SK-N-SH (cell line): ENCODE data around the gene RHOG. TPM values are rescaled to one million over a fixed set of nuclear protein-coding genes. Genes with fewer than 3 reads are reported as not detected.

Experiments
- CTCF ChIA-PET: fragments of 300-600, 350-600 bp; formaldehyde crosslinking; extraction: SDS; loops from one replicate; lab custom pipeline; 2021; lab: Yijun Ruan, JAX
- POLR2A ChIA-PET: fragments of 350-600 bp; sonication (Branson Sonifier 250); formaldehyde crosslinking; extraction: SDS; loops from one replicate; lab custom pipeline; 2020; ENCODE audit warnings: antibody characterized with exemption, inconsistent platforms; lab: Yijun Ruan, JAX
- DNase-seq: peaks from one replicate; pipeline ENCODE4 v3.0.0; 2012
- H2AFZ ChIP-seq: fragments of 200-600 bp; sonication (generic); 2 replicates; pipeline ENCODE4 v1.8.1; 2016; ENCODE audit warnings: antibody characterized with exemption, mild to moderate bottlenecking, low read depth
- H3F3A ChIP-seq: fragments of 200-600 bp; sonication (generic); replicated peaks from 2 replicates; pipeline ENCODE3; 2016; ENCODE audit warnings: antibody characterized with exemption, mild to moderate bottlenecking; ENCODE audit not compliant: insufficient read depth
- H3K27ac ChIP-seq, 2 experiments: fragments of 200-500 bp in 1 of 2; fragments of 200-600 bp in 1 of 2; sonication (Bioruptor generic) in 1 of 2; sonication (generic), shearing (Covaris generic) in 1 of 2; 2 replicates each; pipeline versions ENCODE4 v1.5.1 to v1.6.1; 2014 to 2016; ENCODE audit warnings: low read depth in 2 of 2, inconsistent platforms in 1 of 2, low read length in 1 of 2, mild to moderate bottlenecking in 1 of 2, mixed read lengths in 1 of 2
- H3K27me3 ChIP-seq: fragments of 200-600 bp; sonication (generic), shearing (Covaris generic); 2 replicates; pipeline ENCODE4 v1.6.1; 2016; ENCODE audit warnings: mixed run types; ENCODE audit not compliant: insufficient read depth
- H3K36me3 ChIP-seq, 2 experiments: fragments of 200-500 bp in 1 of 2; fragments of 200-600 bp in 1 of 2; sonication (Bioruptor generic) in 1 of 2; sonication (generic) in 1 of 2; replicated peaks in 1 of 2; 2 replicates each; pipeline versions ENCODE3 to v1.5.1; 2014 to 2016; ENCODE audit warnings: low read length in 1 of 2, mild to moderate bottlenecking in 1 of 2; ENCODE audit not compliant: insufficient read depth in 2 of 2, control insufficient read depth in 1 of 2
- H3K4me1 ChIP-seq, 2 experiments: fragments of 200-500 bp in 1 of 2; fragments of 200-600 bp in 1 of 2; sonication (Bioruptor generic) in 1 of 2; sonication (generic), shearing (Covaris generic) in 1 of 2; 2 replicates each; pipeline versions ENCODE4 v1.5.1 to v1.6.1; 2014 to 2016; ENCODE audit warnings: low read depth in 1 of 2, low read length in 1 of 2, mixed run types in 1 of 2; ENCODE audit not compliant: insufficient read depth in 2 of 2, control insufficient read depth in 1 of 2
- H3K4me2 ChIP-seq: fragments of 200-600 bp; sonication (generic), shearing (Covaris generic); 2 replicates; pipeline ENCODE4 v1.6.1; 2017; ENCODE audit warnings: mixed run types
- H3K4me3 ChIP-seq, 2 experiments: fragments of 200-500 bp in 1 of 2; fragments of 200-600 bp in 1 of 2; sonication (Bioruptor generic) in 1 of 2; sonication (generic), shearing (Covaris generic) in 1 of 2; 2 replicates each; pipeline versions ENCODE4 v1.5.1 to v1.8.1; 2014 to 2016; ENCODE audit warnings: low read depth in 2 of 2, inconsistent platforms in 1 of 2, low read length in 1 of 2, mild to moderate bottlenecking in 1 of 2, mixed read lengths in 1 of 2, moderate library complexity in 1 of 2
- H3K79me2 ChIP-seq: fragments of 200-600 bp; sonication (generic); 2 replicates; pipeline ENCODE4 v1.8.1; 2017; ENCODE audit warnings: mild to moderate bottlenecking; ENCODE audit not compliant: insufficient read depth
- H3K9ac ChIP-seq: fragments of 200-600 bp; sonication (generic); 2 replicates; pipeline ENCODE4 v1.6.1; 2017; ENCODE audit warnings: mixed run types
- H3K9me2 ChIP-seq: fragments of 200-600 bp; sonication (generic); 2 replicates; pipeline ENCODE4 v1.6.1; 2017; ENCODE audit warnings: mixed run types
- H3K9me3 ChIP-seq: fragments of 200-600 bp; sonication (generic); 2 replicates; pipeline ENCODE4 v1.6.1; 2017; ENCODE audit warnings: mixed run types, mild to moderate bottlenecking, moderate library complexity
- H4K20me1 ChIP-seq: fragments of 200-600 bp; sonication (generic); 2 replicates; pipeline ENCODE4 v1.6.1; 2017; ENCODE audit warnings: mild to moderate bottlenecking, mixed run types; ENCODE audit not compliant: insufficient read depth
- CHD2 ChIP-seq: fragments of 150-350 bp; IDR thresholded peaks from 2 replicates; pipeline ENCODE4 v1.6.1; 2018; ENCODE audit warnings: low read length; ENCODE audit not compliant: partially characterized antibody
- CTCF ChIP-seq: fragments of 200-600 bp; sonication (generic); IDR thresholded peaks from 2 replicates; pipeline ENCODE4 v1.6.1; 2017; ENCODE audit warnings: antibody characterized with exemption, mild to moderate bottlenecking, moderate library complexity
- FOXJ3 ChIP-seq: sonication (generic); formaldehyde crosslinking; IDR thresholded peaks from 2 replicates; pipeline ENCODE4 v1.5.1; 2020; ENCODE audit warnings: mild to moderate bottlenecking, missing genetic modification reagents
- JUND ChIP-seq: IDR thresholded peaks from 2 replicates; pipeline ENCODE4 v1.4.0; 2012
- MEF2A ChIP-seq: IDR thresholded peaks from 2 replicates; pipeline ENCODE4 v1.4.0; 2012; ENCODE audit warnings: low read depth, borderline replicate concordance
- RAD21 ChIP-seq: IDR thresholded peaks from 2 replicates; pipeline ENCODE4 v1.6.1; 2012; ENCODE audit warnings: mild to moderate bottlenecking, low read length
- RFX5 ChIP-seq: IDR thresholded peaks from 2 replicates; pipeline ENCODE4 v1.6.1; 2012; ENCODE audit warnings: mild to moderate bottlenecking, improper control_type of control experiment, low read length
- RXRA ChIP-seq: IDR thresholded peaks from 2 replicates; pipeline ENCODE4 v1.4.0; 2012; ENCODE audit warnings: low read depth, mild to moderate bottlenecking, borderline replicate concordance
- SIN3A ChIP-seq: IDR thresholded peaks from 2 replicates; pipeline ENCODE4 v1.6.1; 2012; ENCODE audit warnings: low read depth, mild to moderate bottlenecking, low read length, moderate library complexity, borderline replicate concordance
- TAF1 ChIP-seq: IDR thresholded peaks from 2 replicates; pipeline ENCODE4 v1.6.1; 2012; ENCODE audit warnings: low read depth, mild to moderate bottlenecking, low read length, moderate library complexity, borderline replicate concordance
- TEAD4 ChIP-seq: IDR thresholded peaks from 2 replicates; pipeline ENCODE4 v1.4.0; 2012; ENCODE audit warnings: mild to moderate bottlenecking, borderline replicate concordance; ENCODE audit not compliant: insufficient read depth
- USF1 ChIP-seq: IDR thresholded peaks from 2 replicates; pipeline ENCODE4 v1.4.0; 2012; ENCODE audit warnings: low read depth, borderline replicate concordance
- YY1 ChIP-seq: IDR thresholded peaks from 2 replicates; pipeline ENCODE4 v1.4.0; 2012; ENCODE audit warnings: low read depth, mild to moderate bottlenecking
- WGBS: methylation state at CpG from one replicate; pipeline ENCODE4 v1.1.6; 2017; ENCODE audit warnings: low lambda C conversion rate; 5-methylcytosine and 5-hydroxymethylcytosine counted together
- polyA plus RNA-seq, 3 experiments: library from polyadenylated mRNA; depleted of rRNA; stranded (reverse); fragments of >200 nt; gene quantifications; 2 replicates each; pipeline ENCODE4 v1.2.3, GENCODE V29; 2012
- TF ChIP-seq, protein P1 (sequence below): IDR thresholded peaks from 2 replicates; pipeline ENCODE4 v1.4.0; 2012; ENCODE audit warnings: low read depth, borderline replicate concordance
- TF ChIP-seq, protein P2 (sequence below): fragments of 150-350 bp; IDR thresholded peaks from 2 replicates; pipeline ENCODE4 v1.6.1; 2017; ENCODE audit warnings: antibody characterized with exemption, low read length, low read depth, borderline replicate concordance
- TF ChIP-seq, protein P3 (sequence below): fragments of 150-350 bp; IDR thresholded peaks from 2 replicates; pipeline ENCODE4 v1.6.1; 2016; ENCODE audit warnings: mild to moderate bottlenecking, low read depth, low read length
- TF ChIP-seq, protein P4 (sequence below): IDR thresholded peaks from 2 replicates; pipeline ENCODE4 v1.6.1; 2012; ENCODE audit warnings: mild to moderate bottlenecking, low read depth, low read length, moderate library complexity

The RHOG gene
- polyA plus RNA-seq, 1 of the 3 experiments (the other 2 are of a cell fraction), result 73.7 TPM

DNA sequence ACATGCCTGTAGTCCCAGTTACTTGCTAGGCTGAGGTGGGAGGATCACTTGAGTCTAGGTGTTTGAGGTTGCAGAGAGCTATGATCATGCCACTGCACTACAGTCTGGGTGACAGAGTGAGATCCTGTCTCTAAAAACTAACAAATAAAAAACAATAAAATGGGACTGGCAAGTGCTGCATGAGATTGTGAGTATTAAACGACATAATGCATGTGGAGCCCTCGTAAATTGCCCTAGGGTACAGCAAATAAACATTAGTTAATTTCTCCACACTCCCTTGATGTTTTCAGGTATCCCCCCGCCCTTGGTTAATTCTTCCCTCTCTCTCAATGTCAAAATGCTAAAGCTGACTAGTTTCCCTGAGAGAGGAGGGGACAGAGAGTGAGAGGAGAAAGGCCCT is 4.9 kb upstream of the RHOG start:
- peaks cover 4% of the 10 kb centered on the region for H3F3A ChIP-seq
- no peak for DNase-seq
- no peaks in the 10 kb centered on the region for H3K9me2 ChIP-seq
- H3K79me2 ChIP-seq, result peaks cover 7% of the 10 kb centered on the region
- H3K27ac ChIP-seq, result no peak overlapping the region
- H3K9me3 ChIP-seq, result no peaks in the 10 kb centered on the region
- no peak overlapping the region for H2AFZ ChIP-seq
- no peaks in the 10 kb centered on the region for H3K36me3 ChIP-seq
- H3K4me3 ChIP-seq, result no peak overlapping the region
- TF ChIP-seq RXRA, result no peak
- TF ChIP-seq TEAD4, result no peak
- no peak for TF ChIP-seq CTCF
- TF ChIP-seq, protein P1, sequence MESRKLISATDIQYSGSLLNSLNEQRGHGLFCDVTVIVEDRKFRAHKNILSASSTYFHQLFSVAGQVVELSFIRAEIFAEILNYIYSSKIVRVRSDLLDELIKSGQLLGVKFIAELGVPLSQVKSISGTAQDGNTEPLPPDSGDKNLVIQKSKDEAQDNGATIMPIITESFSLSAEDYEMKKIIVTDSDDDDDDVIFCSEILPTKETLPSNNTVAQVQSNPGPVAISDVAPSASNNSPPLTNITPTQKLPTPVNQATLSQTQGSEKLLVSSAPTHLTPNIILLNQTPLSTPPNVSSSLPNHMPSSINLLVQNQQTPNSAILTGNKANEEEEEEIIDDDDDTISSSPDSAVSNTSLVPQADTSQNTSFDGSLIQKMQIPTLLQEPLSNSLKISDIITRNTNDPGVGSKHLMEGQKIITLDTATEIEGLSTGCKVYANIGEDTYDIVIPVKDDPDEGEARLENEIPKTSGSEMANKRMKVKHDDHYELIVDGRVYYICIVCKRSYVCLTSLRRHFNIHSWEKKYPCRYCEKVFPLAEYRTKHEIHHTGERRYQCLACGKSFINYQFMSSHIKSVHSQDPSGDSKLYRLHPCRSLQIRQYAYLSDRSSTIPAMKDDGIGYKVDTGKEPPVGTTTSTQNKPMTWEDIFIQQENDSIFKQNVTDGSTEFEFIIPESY, result no peak
- TF ChIP-seq, all 33 proteins: peak for 0
- ChIA-PET CTCF (interaction anchor here (0.9 to 18.6 kb wide), 3 partner anchors 6 to 224 kb away, joined by 3 to 636 read pairs (median 134); partner anchors contain the start of gene STIM1), POLR2A (no interaction called here)
- Histone ChIP-seq H3K9ac (no peak overlapping the region), H3K4me2 (no peak overlapping the region), H3K27me3 (no peaks in the 10 kb centered on the region), H4K20me1 (no peaks in the 10 kb centered on the region), H3K4me1 (no peaks in the 10 kb centered on the region)
- 79% methylated on average over 3 of the region's 3 CpGs for WGBS

DNA sequence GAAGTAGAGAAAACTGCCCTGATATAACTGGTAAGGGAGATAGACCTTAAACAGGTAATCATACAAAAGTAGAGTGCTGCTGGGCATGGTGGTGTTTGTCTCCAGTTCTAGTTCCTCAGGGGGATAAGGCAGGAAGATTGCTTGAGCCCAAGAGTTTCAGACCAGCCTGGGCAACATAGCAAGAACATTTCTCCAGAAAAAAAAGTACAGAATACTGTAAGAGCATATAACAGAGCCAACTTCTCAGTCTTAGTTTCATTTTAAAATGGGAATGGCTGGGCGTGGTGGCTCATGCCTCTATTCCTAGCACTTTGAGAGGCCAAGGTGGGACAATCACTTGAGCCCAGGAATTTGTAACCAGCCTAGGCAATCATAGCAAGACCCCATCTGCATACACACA is 4.5 kb upstream of the RHOG start:
- CTCF ChIA-PET, result interaction anchor here (0.9 to 18.6 kb wide), 3 partner anchors 7 to 224 kb away, joined by 3 to 636 read pairs (median 134); partner anchors contain the start of gene STIM1
- TF ChIP-seq SIN3A (no peak), RAD21 (no peak), YY1 (no peak), MEF2A (no peak), CHD2 (no peak), TAF1 (no peak), JUND (no peak), TEAD4 (no peak), RFX5 (no peak), FOXJ3 (no peak), USF1 (no peak)
- TF ChIP-seq, protein P2, sequence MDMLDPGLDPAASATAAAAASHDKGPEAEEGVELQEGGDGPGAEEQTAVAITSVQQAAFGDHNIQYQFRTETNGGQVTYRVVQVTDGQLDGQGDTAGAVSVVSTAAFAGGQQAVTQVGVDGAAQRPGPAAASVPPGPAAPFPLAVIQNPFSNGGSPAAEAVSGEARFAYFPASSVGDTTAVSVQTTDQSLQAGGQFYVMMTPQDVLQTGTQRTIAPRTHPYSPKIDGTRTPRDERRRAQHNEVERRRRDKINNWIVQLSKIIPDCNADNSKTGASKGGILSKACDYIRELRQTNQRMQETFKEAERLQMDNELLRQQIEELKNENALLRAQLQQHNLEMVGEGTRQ, result no peak
- TF ChIP-seq, protein P3, sequence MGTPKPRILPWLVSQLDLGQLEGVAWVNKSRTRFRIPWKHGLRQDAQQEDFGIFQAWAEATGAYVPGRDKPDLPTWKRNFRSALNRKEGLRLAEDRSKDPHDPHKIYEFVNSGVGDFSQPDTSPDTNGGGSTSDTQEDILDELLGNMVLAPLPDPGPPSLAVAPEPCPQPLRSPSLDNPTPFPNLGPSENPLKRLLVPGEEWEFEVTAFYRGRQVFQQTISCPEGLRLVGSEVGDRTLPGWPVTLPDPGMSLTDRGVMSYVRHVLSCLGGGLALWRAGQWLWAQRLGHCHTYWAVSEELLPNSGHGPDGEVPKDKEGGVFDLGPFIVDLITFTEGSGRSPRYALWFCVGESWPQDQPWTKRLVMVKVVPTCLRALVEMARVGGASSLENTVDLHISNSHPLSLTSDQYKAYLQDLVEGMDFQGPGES, result no peak
- TF ChIP-seq, protein P4, sequence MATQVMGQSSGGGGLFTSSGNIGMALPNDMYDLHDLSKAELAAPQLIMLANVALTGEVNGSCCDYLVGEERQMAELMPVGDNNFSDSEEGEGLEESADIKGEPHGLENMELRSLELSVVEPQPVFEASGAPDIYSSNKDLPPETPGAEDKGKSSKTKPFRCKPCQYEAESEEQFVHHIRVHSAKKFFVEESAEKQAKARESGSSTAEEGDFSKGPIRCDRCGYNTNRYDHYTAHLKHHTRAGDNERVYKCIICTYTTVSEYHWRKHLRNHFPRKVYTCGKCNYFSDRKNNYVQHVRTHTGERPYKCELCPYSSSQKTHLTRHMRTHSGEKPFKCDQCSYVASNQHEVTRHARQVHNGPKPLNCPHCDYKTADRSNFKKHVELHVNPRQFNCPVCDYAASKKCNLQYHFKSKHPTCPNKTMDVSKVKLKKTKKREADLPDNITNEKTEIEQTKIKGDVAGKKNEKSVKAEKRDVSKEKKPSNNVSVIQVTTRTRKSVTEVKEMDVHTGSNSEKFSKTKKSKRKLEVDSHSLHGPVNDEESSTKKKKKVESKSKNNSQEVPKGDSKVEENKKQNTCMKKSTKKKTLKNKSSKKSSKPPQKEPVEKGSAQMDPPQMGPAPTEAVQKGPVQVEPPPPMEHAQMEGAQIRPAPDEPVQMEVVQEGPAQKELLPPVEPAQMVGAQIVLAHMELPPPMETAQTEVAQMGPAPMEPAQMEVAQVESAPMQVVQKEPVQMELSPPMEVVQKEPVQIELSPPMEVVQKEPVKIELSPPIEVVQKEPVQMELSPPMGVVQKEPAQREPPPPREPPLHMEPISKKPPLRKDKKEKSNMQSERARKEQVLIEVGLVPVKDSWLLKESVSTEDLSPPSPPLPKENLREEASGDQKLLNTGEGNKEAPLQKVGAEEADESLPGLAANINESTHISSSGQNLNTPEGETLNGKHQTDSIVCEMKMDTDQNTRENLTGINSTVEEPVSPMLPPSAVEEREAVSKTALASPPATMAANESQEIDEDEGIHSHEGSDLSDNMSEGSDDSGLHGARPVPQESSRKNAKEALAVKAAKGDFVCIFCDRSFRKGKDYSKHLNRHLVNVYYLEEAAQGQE, result no peak
- POLR2A ChIA-PET, result no interaction called here
- no peaks in the 10 kb centered on the region for H3K9me3 ChIP-seq
- H3K4me1 ChIP-seq, result no peaks in the 10 kb centered on the region; a peak in 1 of 4 replicates
- H3K79me2 ChIP-seq, result peaks cover 11% of the 10 kb centered on the region
- H4K20me1 ChIP-seq, result no peaks in the 10 kb centered on the region; the same call in 1 of the 2 replicates
- H3K9ac ChIP-seq, result no peak overlapping the region
- peaks cover 4% of the 10 kb centered on the region for H3F3A ChIP-seq
- H3K36me3 ChIP-seq, result no peaks in the 10 kb centered on the region
- no peak overlapping the region for H3K27ac ChIP-seq
- H3K4me2 ChIP-seq, result no peak overlapping the region
- H3K27me3 ChIP-seq, result no peaks in the 10 kb centered on the region
- no peak overlapping the region for H2AFZ ChIP-seq
- H3K4me3 ChIP-seq, result no peak overlapping the region
- WGBS, result 92% methylated on average over 1 of the region's 1 CpG
- no peaks in the 10 kb centered on the region for H3K9me2 ChIP-seq
- no peak for DNase-seq
